Measurements from ENCODE around the gene PCMTD2.

The PCMTD2 gene

DNA sequence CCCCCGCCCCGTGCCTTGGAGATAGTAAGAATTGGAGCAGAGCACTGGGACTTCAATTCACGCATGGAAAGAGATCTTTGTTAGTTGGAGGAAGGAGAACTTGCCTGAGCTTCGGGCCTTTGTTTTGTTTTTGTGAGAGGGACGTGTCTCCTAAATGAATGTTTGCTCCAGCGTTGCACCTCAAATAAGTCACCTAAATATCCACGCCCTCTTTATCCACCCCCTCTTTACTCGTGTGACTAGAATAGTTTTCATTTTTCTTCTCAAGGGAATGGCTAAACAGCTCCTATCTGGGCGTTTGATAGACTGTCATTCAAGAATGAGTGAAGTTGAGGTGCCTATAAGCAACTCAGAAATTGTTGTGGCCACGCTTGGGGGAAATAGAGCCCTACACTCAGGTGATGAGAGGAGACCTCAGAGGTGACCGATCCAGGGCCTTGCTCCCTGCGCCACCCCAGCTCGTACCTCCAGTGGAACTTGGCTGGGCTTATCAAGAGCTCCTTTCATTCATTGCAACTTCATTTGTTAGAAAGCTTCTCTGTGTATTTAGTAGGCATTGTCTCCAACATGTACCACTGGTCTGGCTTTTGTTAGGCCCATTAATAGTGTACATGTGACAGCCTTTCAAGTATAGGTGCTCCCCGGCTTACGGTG lies 861 bp downstream of the PCMTD2 start:
- peaks cover 0 to 17% (median 8%) of the 10 kb centered on the region in 11 experiments; a peak in 6 of 22 replicates for H3K36me3 ChIP-seq
- peak overlapping the region; percentile 81 to 95 (median 88); a peak in 21 of 22 replicates for H3K27ac ChIP-seq
- H3K27me3 ChIP-seq, result no peaks in the 10 kb centered on the region
- peak overlapping the region; percentile 86 to 98 (median 92) for H3K4me2 ChIP-seq
- peaks cover 0 to 19% (median 4%) of the 10 kb centered on the region in 11 experiments; a peak in 10 of 22 replicates for H4K20me1 ChIP-seq
- no peaks in the 10 kb centered on the region for H3K9me3 ChIP-seq (replicated peaks in 1 of 11)
- peak overlapping the region; percentile 69 to 82 (median 74) for H3K4me3 ChIP-seq
- peak overlapping the region; percentile 83 to 92 (median 89) for H3K9ac ChIP-seq
- no peak for TF ChIP-seq Cebpa-rat (IDR thresholded peaks at IDR 0.05)
- peaks cover 36 to 45% (median 43%) of the 10 kb centered on the region in 10 experiments for H3K4me1 ChIP-seq

DNA sequence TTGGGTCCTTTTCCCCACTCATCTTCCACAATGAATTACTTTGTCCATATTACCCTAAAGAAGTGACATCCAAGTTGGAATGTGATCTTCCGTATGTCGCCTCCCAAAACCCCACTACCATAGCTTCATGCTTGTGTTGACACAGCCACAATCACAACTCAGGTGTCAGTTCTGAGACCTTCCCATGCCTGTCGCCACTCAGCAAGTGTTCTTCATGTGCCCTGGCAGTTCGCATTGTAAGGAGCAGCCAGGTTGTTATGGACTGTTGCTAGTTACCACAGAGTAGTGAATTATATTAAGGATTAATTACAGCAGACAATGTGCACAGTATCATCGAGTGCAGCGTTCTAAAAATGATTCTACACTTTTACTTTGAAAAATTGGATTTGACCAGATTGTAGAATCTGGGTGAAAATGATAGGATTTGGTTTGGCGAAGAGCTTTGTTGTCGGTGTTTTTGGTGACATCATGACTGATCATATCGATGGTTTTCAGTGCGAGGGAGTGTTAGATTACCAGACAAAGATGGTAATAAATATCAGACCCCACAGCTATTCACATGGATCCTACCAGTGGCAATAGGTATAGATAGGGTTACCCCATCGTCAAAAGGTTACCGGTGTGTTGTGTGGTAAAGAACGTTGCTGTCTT lies 1.7 kb downstream of the PCMTD2 start:
- H3K4me3 ChIP-seq, result peak overlapping the region in 6 of 10 experiments; percentile 69 to 79 (median 72); a peak in 8 of 20 replicates
- no peaks in the 10 kb centered on the region for H3K9me3 ChIP-seq (replicated peaks in 1 of 11)
- H3K4me2 ChIP-seq, result peak overlapping the region; percentile 86 to 98 (median 92)
- peak overlapping the region; percentile 83 to 92 (median 89); a peak in 17 of 22 replicates for H3K9ac ChIP-seq
- TF ChIP-seq Cebpa-rat (IDR thresholded peaks at IDR 0.05), result no peak
- H3K36me3 ChIP-seq, result peaks cover 4 to 25% (median 10%) of the 10 kb centered on the region in 11 experiments; a peak in 11 of 22 replicates
- no peak overlapping the region for H3K27ac ChIP-seq
- H3K27me3 ChIP-seq, result no peaks in the 10 kb centered on the region
- H4K20me1 ChIP-seq, result peaks cover 0 to 27% (median 8%) of the 10 kb centered on the region in 11 experiments; a peak in 10 of 22 replicates
- peaks cover 37 to 51% (median 44%) of the 10 kb centered on the region in 10 experiments for H3K4me1 ChIP-seq

DNA sequence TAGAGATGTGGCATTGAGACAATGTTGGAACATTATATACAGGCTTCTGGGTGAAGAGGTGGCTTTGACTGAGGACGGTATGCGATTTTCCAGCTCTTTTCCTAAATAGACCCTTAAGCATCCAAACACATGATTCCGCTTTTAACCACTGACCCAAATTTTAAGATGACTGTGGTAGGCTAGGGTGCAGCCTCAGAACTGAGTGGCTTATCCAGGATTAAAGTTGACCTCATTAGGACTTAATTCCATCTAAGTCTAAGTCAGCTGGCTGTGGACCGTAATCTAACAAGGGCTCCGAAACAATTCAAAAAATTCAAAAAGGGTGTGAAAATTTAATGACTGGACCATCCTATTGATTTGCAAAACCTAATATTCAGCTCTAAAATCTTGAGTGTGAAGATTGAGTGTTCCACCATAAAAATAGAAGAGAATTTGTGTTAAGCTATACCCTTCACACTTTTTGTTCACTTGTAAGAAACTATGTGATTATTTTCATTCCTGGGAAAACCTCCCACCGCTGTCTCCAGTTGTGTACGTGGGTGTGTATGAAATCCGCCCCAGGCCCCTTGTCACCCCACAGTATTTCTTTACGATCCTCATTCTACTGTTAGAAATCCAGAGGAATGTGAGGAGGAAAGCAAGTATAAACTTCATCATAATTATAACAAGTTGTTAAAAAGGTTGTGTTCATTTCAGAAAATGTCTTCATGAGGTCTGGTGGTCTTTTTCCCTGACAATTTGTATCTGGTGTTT lies 2.7 kb downstream of the PCMTD2 start:
- peaks cover 7 to 37% (median 18%) of the 10 kb centered on the region in 11 experiments; a peak in 12 of 22 replicates for H4K20me1 ChIP-seq
- H3K27ac ChIP-seq, result no peak overlapping the region
- H3K4me3 ChIP-seq, result no peak overlapping the region
- peaks cover 14 to 35% (median 16%) of the 10 kb centered on the region in 11 experiments; a peak in 17 of 22 replicates for H3K36me3 ChIP-seq
- peaks cover 33 to 55% (median 40%) of the 10 kb centered on the region in 10 experiments for H3K4me1 ChIP-seq
- no peaks in the 10 kb centered on the region for H3K9me3 ChIP-seq (replicated peaks in 1 of 11)
- TF ChIP-seq Cebpa-rat (IDR thresholded peaks at IDR 0.05), result no peak
- peak overlapping the region in 5 of 11 experiments; percentile 86 to 98 (median 92); a peak in 7 of 22 replicates for H3K4me2 ChIP-seq
- H3K27me3 ChIP-seq, result no peaks in the 10 kb centered on the region
- 0 out of 22 replicates have a peak overlapping the region, but pooled peaks of 1 of the 11 experiments have one; percentile 20 for H3K9ac ChIP-seq

DNA sequence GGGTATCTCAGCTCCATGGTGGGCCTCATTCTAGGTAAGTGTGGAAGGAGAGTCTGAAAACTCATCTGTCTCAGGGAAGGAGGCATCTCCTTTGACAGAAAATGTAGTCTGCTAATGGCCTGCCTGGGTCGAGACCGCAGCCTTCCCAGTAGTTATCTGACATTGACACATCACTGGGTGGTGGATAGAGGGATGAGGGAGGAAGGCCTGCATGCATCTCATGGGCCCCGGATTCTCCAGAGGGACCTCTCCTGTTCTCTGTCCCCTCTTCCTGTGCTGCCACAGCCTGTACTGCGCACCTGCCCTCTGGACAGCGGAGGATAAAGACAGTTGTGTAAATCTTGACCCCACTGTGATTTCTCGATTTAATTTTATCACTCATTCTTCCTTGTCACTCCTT lies 4.7 kb downstream of the PCMTD2 start:
- H3K4me3 ChIP-seq, result no peak overlapping the region
- no peaks in the 10 kb centered on the region for H3K27me3 ChIP-seq
- H3K9me3 ChIP-seq (replicated peaks in 1 of 11), result no peaks in the 10 kb centered on the region
- H3K27ac ChIP-seq, result no peak overlapping the region; a peak in 1 of 22 replicates
- H3K36me3 ChIP-seq, result peaks cover 20 to 50% (median 28%) of the 10 kb centered on the region in 11 experiments; a peak in 21 of 22 replicates
- H3K4me2 ChIP-seq, result peak overlapping the region in 5 of 11 experiments; percentile 44 to 59 (median 52); a peak in 7 of 22 replicates
- peaks cover 27 to 50% (median 34%) of the 10 kb centered on the region in 10 experiments for H3K4me1 ChIP-seq
- TF ChIP-seq Cebpa-rat (IDR thresholded peaks at IDR 0.05), result no peak
- no peak overlapping the region; a peak in 1 of 22 replicates for H3K9ac ChIP-seq
- peaks cover 7 to 46% (median 33%) of the 10 kb centered on the region in 11 experiments; a peak in 12 of 22 replicates for H4K20me1 ChIP-seq

DNA sequence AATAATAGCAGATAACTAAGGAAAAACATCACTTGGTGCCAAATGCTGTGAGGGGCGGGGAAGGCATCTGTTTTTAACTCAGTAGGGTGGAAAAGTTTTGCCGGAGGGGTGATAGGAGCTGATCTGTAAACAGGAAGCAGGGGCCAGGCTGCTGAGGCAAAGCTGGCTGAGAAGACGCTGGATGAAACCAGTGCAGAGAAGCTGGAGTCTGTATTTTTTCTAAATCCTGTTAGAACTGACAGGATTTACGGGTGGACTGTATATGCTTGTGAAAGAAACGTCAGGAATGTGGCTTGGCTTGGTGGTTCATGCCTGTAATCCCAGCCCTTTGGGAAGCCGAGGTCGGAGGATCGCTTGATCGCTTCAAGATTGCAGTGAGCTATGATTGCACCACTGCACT lies 5.6 kb downstream of the PCMTD2 start:
- Histone ChIP-seq H3K36me3 (peaks cover 26 to 58% (median 36%) of the 10 kb centered on the region in 11 experiments; a peak in 21 of 22 replicates), H3K9me3 (replicated peaks in 1 of 11) (no peaks in the 10 kb centered on the region), H3K27ac (peak overlapping the region in 2 of 11 experiments; percentile 12 to 26; a peak in 3 of 22 replicates), H3K27me3 (no peaks in the 10 kb centered on the region), H3K4me3 (no peak overlapping the region), H3K4me2 (peak overlapping the region; percentile 14 to 59 (median 44); a peak in 18 of 22 replicates), H4K20me1 (peaks cover 7 to 51% (median 35%) of the 10 kb centered on the region in 11 experiments; a peak in 12 of 22 replicates), H3K4me1 (peaks cover 27 to 48% (median 33%) of the 10 kb centered on the region in 10 experiments), H3K9ac (peak overlapping the region in 5 of 11 experiments; percentile 3 to 39 (median 25); a peak in 6 of 22 replicates)
- TF ChIP-seq Cebpa-rat (IDR thresholded peaks at IDR 0.05), result no peak

DNA sequence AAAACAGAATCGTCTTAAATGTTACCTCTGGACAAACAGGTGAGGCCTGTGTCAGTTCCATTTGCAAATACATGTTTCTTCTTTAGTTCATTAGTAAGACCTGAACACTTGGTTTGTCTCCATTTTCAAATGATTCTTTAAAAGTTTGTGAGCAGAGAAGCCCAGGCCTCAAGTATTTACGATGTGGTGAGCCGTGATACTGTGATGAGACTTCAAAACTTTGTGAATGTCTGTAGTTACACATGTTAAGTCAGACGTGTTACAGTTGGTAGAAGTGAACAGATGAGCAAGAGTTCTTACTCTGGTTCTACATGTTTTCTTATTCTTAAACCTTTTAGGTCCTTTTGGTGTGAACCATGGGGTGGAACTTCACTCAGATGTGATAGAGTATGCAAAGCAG lies 8.5 kb downstream of the PCMTD2 start:
- Histone ChIP-seq H3K36me3 (peaks cover 47 to 86% (median 62%) of the 10 kb centered on the region in 11 experiments), H3K4me3 (no peak overlapping the region), H3K27me3 (no peaks in the 10 kb centered on the region), H3K27ac (no peak overlapping the region), H4K20me1 (peaks cover 7 to 51% (median 34%) of the 10 kb centered on the region in 11 experiments; a peak in 12 of 22 replicates), H3K9me3 (replicated peaks in 1 of 11) (no peaks in the 10 kb centered on the region), H3K9ac (no peak overlapping the region), H3K4me1 (peaks cover 9 to 26% (median 16%) of the 10 kb centered on the region in 10 experiments; a peak in 18 of 20 replicates), H3K4me2 (no peak overlapping the region)
- TF ChIP-seq Cebpa-rat (IDR thresholded peaks at IDR 0.05), result no peak

DNA sequence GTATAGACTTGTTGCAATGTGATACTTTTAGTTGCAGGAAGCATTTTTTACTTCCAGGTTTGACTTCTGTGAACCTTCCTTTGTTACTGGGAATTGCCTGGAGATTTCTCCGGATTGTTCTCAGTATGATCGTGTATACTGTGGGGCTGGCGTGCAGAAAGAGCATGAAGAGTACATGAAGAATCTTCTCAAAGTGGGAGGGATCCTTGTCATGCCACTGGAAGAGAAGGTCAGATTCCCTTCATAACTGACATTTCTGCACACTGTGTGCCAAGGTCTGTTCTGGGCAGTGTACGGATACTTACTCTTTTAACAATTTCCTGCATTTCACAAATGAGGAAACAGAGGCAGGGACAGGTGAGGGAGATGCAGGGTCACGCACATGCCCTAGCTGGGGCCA lies 9.7 kb downstream of the PCMTD2 start:
- no peak overlapping the region for H3K9ac ChIP-seq
- H3K9me3 ChIP-seq (replicated peaks in 1 of 11), result no peaks in the 10 kb centered on the region
- H4K20me1 ChIP-seq, result peaks cover 7 to 52% (median 37%) of the 10 kb centered on the region in 11 experiments; a peak in 12 of 22 replicates
- no peaks in the 10 kb centered on the region for H3K27me3 ChIP-seq
- peaks cover 49 to 93% (median 68%) of the 10 kb centered on the region in 11 experiments for H3K36me3 ChIP-seq
- no peak overlapping the region for H3K27ac ChIP-seq
- H3K4me3 ChIP-seq, result no peak overlapping the region
- no peak overlapping the region for H3K4me2 ChIP-seq
- TF ChIP-seq Cebpa-rat (IDR thresholded peaks at IDR 0.05), result no peak
- H3K4me1 ChIP-seq, result peaks cover 9 to 23% (median 14%) of the 10 kb centered on the region in 10 experiments; a peak in 18 of 20 replicates

DNA sequence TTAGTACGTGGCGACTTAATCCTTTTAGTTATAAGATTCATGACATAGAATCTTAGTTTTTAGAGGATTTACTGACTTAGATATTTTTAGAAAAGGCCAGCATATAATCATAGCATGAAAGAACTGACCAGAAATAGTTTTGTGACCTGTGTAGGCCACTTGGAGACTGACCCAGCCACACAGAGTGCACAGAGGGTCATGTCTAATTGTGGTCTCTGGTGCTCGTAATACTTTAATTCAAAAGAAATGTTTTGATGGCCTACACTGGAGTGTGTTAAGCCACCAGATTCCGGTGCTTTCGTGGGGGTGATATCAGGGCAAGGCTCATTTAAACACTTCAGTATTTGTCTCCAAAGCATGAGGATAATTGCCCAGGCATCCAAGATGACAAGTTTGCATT lies 11.4 kb downstream of the PCMTD2 start:
- peaks cover 47 to 90% (median 70%) of the 10 kb centered on the region in 11 experiments for H3K36me3 ChIP-seq
- H3K4me3 ChIP-seq, result no peak overlapping the region
- peaks cover 13 to 49% (median 39%) of the 10 kb centered on the region in 11 experiments; a peak in 17 of 22 replicates for H4K20me1 ChIP-seq
- H3K4me2 ChIP-seq, result no peak overlapping the region
- H3K27me3 ChIP-seq, result no peaks in the 10 kb centered on the region
- H3K9me3 ChIP-seq (replicated peaks in 1 of 11), result no peaks in the 10 kb centered on the region
- H3K4me1 ChIP-seq, result peaks cover 0 to 6% (median 0%) of the 10 kb centered on the region in 10 experiments; a peak in 1 of 20 replicates
- H3K9ac ChIP-seq, result no peak overlapping the region
- no peak for TF ChIP-seq Cebpa-rat (IDR thresholded peaks at IDR 0.05)
- no peak overlapping the region for H3K27ac ChIP-seq
